A172 (cell line): Measurements from ENCODE around the gene UBN1. TPM values are rescaled to one million over a fixed set of nuclear protein-coding genes. Genes with fewer than 3 reads are reported as not detected.

Source experiments
- DNase-seq: peaks from one replicate; pipeline ENCODE4 v3.0.0-alpha.2; 2015; ENCODE audit warnings: low spot score
- total RNA-seq: library from RNA; depleted of rRNA; stranded (reverse); fragments of >200 nt; shearing (Covaris generic); gene quantifications from 2 replicates; pipeline ENCODE4 v1.2.3, GENCODE V29; 2014; rRNA removed

UBN1 gene, protein sequence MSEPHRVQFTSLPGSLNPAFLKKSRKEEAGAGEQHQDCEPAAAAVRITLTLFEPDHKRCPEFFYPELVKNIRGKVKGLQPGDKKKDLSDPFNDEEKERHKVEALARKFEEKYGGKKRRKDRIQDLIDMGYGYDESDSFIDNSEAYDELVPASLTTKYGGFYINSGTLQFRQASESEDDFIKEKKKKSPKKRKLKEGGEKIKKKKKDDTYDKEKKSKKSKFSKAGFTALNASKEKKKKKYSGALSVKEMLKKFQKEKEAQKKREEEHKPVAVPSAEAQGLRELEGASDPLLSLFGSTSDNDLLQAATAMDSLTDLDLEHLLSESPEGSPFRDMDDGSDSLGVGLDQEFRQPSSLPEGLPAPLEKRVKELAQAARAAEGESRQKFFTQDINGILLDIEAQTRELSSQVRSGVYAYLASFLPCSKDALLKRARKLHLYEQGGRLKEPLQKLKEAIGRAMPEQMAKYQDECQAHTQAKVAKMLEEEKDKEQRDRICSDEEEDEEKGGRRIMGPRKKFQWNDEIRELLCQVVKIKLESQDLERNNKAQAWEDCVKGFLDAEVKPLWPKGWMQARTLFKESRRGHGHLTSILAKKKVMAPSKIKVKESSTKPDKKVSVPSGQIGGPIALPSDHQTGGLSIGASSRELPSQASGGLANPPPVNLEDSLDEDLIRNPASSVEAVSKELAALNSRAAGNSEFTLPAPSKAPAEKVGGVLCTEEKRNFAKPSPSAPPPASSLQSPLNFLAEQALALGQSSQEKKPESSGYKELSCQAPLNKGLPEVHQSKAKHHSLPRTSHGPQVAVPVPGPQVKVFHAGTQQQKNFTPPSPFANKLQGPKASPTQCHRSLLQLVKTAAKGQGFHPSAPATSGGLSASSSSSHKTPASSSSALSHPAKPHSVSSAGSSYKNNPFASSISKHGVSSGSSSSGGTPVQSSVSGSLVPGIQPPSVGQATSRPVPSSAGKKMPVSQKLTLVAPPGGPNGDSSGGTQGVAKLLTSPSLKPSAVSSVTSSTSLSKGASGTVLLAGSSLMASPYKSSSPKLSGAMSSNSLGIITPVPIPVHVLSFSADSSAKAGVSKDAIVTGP (N-terminal part only)
- 40.8 and 41.0 TPM in 2 replicates for total RNA-seq

DNA sequence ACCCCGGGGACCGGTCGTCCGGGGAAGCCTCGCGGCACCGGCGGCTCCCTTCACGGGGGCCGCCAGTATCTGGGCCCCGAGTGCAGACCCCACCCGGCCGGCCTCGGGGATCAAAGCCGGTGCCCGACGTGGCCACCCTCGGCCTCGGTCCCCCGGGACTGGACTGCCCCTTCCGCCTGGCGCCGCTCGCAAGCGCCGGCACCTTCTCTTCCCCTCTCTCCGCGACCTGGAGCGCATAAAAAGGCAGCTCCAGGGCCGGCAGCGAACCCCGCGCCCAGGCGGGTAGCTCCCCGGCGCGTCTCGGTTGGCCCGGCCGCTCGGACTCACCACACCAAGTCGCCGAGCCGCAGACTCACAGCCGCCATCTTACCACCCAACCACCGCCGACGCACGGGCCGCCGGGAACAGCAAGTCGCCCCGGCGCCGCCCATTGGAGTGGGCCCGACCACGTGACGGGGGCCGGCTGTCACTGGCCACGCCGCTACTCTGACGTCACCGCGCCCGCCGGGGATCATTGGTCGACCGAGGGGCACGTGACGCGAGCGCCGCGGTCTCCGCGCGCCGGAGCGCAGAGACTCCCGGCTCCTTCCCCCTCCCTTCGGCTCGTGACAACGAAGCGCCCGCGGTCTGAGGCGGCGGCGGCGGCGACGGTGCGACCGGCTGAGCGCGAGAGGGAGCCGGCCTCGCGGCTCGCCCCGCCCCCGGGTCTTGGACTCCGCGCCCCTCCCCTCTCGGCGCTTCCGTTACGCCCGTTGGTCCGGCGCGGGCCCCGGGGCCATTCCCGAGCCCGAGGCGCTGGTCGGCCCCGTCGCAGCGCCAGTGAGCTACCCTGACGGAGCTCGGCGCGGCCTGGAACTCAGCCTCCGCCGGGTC lies at the start of gene UBN1, which contains the start of gene GLYR1:
Gene UBN1 (plus strand): TSS at position 581 of the 873 bp plus-strand sequence. CDS start 5,437 bp downstream, outside the sequence.
Gene GLYR1 (minus strand): TSS at position 388 of the 873 bp plus-strand sequence. CDS start 23 bp downstream, at position 365.
- DNase-seq = peak; percentile 95

DNA sequence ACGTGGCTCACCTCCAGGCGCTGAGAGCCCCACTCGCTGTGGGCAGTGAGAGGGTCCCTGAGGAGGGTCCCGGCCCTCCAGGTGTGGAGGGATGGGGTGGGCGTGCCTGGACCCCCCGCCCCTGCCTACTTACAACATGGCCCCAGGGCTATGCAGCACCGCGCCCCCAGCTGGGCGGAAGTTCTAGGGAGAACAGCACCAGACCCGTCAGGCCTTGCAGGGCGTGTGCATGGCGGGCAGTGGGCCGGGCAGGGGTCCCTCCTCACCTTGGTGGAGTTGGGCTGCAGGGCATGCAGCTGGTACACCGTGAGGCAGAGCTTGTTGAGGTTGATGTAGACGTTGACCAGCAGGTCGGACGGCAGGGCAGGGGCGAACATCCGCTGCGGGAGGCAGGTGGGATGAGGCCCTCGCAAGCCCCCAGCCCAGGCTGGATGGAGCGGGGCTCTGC lies 49.5 kb upstream of the UBN1 start:
- DNase-seq = no peak

- DNase-seq = no peak
Measured at GRCh38 chr16:4798456-4798855, 48.8 kb upstream of the UBN1 start.

GRCh38 chr16:4799171-4799855 lies 48.0 kb upstream of the UBN1 start:
- no peak for DNase-seq

DNA sequence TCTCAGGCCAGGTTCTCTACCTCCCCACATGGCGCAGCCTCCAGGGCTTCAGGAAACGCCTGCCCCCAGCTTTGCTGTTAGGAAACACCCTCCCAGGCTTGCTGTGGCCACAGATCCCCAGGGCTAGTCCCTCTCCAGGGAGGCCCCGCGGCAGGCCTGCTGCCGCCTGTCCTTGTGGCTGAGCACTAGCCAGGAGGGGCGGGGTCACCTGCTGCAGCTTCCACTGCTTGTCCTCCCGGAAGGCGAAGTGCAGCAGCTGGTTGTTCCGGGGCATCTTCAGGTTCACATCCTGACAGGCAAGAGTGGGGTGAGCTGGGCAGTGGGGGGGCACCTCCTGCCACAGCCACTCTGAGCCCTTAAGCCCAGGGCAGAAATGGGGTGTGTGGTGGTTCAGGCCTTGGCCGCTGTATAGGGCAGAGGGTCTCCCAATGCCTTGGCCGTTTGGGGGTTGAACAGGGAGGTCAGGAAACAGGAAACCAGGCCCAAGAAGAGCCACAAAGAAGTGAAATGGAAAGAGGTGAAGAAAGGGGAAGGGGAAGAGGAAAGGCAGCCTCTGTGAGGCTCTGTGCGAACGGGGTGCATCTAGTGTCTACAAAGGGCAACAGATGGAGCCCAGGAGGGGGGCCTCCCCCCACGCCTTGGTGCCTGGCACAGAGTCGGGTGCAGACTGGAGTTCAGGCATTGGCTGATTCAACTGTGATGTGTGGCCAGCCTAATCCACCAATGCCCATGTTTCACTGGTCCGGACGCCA lies 46.8 kb upstream of the UBN1 start:
- no peak for DNase-seq

DNA sequence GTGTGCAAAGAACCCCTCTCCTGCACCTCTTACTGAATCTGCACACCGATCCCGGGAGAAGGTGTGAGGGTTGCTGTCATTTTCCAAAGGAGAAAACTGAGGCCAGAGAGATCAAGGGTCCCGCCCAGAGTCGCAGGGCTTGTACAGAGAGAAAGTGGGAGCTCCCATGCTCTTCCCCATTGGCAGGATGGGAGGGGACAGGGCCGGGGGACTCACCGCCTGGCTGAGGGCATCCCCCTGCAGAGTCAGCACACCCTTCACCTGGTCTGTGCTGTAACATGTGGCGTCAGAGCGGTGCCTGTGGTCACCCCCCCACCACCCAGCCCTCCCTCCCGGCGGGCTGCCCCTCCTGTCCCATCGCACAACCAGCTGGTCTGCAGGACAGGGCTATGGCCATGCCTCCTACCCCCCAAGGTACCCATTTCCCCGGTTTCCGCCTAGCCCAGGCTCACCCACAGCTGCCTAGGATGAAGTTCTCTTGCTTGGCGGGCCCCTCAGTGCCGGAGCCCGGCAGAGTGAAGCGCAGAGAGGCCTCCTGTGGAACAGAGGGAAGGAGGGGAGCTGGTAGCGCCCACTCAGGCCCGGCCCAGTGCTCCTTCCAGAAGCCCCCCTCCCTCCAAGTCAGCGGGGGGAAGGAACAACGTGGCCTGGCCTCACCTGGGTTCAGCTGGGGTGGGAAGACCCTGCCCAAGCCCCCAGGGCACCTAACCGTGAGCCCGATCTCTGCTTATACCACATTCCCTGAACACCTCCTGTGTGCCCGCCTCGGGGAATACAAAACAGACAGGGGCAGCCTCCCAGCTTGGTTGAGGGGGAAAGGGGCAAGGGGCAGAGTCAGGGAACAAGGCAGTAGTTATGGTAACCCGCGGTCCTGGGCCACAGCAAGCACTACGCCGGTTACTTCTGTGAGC lies 46.0 kb upstream of the UBN1 start:
- DNase-seq = no peak

GRCh38 chr16:4801962-4802658 lies 45.2 kb upstream of the UBN1 start, which contains the start of gene ROGDI:
TSS of gene ROGDI (minus strand) at chr16:4802633. CDS start at chr16:4802571, 62 bp downstream.
- DNase-seq = peak; percentile 52

- DNase-seq = peak; percentile 92
Measured at GRCh38 chr16:4802659-4803287, 44.5 kb upstream of the UBN1 start.

- no peak for DNase-seq
Measured at GRCh38 chr16:4803401-4803844, 43.9 kb upstream of the UBN1 start.

- no peak for DNase-seq
Measured at GRCh38 chr16:4803898-4804762, 43.2 kb upstream of the UBN1 start.

DNA sequence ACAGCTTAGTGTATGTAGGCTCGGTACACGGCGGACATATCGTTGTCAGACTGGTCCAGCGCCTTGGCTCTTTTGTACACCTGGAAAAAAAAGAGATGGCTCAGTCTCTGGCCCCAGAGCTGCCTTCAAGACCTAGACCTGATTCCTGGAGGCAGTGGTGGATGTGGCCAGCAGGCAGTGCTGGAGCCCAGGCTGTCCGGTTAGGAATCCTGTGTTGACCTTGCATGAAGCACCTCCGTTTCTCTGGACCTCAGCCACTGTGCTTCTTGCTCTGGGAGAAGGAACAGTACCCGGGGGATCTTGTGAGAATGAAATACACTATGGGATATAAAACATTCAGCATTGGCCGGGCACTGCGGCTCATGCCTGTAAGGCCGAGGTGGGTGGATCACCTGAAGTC lies 42.0 kb upstream of the UBN1 start:
- no peak for DNase-seq

DNA sequence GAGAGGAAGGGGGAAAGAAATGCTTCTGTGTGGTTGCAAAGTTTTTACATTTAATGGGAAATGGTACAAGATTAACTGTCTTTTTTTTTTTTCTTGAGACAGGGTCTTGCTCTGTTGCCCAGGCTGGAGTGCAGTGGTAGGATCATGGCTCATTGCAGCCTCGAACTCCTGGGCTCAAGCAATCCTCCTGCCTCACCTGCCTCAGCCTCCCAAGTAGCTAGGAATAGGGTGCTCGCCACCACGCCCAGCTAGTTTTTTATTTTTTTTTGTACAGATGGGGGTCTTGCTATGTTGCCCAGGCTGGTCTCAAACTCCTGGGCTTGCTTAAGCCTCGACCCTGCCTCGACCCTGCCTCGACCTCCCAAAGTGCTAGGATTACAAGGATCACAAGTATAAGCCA lies 41.0 kb upstream of the UBN1 start:
- no peak for DNase-seq

GRCh38 chr16:4811242-4811641 lies 36.0 kb upstream of the UBN1 start:
- DNase-seq = no peak

DNA sequence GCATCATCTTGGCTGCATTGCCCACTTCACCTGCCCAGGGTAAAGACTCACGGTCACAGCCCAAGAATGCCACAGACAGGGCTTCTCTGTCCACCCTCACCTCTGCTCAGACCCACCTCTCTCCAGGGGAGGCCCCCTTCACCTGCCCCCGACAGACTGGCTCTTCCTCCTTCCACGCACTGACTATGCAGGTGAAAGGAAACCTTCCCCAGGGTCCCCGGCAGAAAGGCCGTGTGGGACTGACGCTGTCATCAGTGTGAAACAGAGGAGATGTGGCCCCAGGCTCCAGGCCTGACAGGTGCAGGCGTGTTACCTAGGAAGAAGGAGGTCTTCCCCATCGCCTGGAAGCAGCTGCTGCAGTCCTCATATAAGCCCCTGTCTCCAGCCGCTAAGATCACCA lies 35.5 kb upstream of the UBN1 start:
- DNase-seq = no peak

GRCh38 chr16:4813251-4814003 lies 33.9 kb upstream of the UBN1 start:
- no peak for DNase-seq

DNA sequence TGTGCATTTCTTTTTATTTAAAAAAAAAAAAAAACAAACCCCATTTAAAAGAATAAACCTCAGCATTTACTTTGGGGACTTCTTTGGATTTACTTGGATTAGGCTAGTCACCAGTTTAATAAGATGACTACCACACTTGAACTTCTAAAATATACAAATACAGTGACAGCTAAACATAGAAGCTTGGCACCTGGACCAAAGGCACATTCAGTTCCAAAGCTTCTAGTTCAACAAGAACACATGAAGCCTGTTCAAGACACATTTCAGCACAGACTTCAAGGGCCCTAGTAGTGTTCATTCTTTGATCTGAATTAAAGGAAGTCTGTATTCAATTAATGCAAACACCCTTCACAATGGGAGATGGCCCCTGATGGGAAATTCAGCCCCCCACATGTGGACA lies 33.2 kb upstream of the UBN1 start:
- no peak for DNase-seq
